Muscle of back (tissue), 11 donors: ENCODE results near the gene ZNF24. TPM values are rescaled to one million over a fixed set of nuclear protein-coding genes. Genes with fewer than 3 reads are reported as not detected.

Experiments used
- DNase-seq, 3 donors: peaks; one replicate each; pipeline versions ENCODE4 v3.0.0 to v3.0.0-alpha.2; 2013
- polyA plus RNA-seq, 10 donors: library from polyadenylated mRNA; unstranded; fragments of 120-200 nt; gene quantifications; one replicate each; pipeline ENCODE4 v1.2.1, GENCODE V29; 2013; ENCODE audit not compliant: insufficient read length in 10 of 10

The ZNF24 gene
- polyA plus RNA-seq, 10 donors = 27.5 to 38.0 (median 35.2) TPM

DNA sequence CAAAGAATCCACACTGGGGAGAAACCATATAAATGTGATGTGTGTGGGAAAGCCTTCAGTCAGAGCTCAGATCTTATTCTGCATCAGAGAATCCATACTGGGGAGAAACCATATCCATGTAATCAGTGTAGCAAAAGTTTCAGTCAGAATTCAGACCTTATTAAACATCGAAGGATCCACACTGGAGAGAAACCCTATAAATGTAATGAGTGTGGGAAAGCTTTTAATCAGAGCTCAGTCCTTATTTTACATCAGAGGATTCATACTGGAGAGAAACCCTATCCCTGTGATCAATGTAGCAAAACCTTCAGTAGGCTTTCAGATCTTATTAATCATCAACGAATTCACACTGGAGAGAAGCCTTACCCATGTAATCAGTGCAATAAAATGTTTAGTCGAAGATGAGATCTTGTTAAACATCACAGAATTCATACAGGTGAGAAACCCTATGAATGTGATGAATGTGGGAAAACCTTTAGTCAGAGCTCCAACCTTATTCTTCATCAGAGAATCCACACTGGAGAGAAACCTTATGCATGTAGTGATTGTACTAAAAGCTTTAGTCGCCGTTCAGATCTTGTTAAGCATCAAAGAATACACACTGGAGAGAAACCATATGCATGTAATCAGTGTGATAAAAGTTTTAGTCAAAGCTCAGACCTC is 37.5 kb downstream of the ZNF24 start:
- DNase-seq = no peak

DNA sequence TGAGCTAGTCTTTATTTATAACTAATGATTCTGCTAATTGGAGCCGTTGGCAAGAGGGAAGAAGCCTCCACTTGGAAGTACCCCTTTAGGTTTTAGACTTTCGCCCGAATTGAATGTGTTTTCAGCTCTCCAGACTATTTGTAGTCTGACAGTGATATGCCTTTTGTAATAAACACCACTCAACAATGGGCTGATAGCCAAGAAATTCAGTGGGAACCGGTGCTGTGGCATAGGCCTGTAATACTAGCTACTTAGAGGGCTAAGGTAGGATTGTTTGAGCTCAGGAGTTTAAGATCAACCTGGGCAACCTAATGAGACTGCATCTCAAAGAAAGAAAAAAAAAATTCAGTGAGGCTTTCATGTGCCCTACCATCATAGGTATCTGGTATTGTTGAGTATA is 40.6 kb downstream of the ZNF24 start:
- no peak for DNase-seq

DNA sequence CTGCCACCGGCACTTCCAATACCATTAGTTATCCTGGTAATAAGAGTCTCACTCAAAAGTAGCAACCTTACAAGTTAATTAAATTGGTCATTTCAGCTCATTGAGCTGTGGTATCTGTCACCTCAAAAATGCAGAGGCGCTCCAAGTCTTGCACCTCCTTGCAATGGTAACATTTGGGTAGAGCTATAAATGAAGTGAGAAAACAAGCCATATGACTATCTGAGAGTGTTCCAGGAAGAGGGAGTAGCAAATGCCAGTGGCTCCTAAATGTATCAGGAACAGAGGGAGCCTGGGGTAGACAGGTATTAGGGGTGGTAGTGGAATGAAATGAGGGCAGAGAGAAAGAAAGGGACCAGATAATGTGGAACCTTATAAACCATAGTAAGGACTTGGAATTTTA is 48.2 kb downstream of the ZNF24 start:
- DNase-seq = no peak

DNA sequence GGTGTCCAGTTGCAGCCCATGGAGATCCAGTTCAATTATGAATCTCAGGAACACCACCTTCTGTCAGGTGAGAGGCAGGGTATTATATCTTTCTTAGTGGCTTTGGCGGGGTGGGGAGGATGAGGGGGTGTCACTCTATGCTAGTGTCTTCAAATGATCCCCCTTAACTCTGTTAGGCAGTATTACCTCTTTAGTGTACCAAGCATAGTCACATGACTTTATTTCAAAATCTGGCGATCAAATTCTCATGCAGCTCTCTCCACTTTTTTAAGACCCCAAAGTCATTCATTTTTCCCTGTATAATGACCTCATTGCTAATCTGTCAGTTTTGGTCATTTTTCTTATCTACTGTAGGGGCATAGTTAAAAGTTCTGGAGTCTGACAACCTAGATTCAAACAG is 53.1 kb downstream of the ZNF24 start:
- DNase-seq = no peak

DNA sequence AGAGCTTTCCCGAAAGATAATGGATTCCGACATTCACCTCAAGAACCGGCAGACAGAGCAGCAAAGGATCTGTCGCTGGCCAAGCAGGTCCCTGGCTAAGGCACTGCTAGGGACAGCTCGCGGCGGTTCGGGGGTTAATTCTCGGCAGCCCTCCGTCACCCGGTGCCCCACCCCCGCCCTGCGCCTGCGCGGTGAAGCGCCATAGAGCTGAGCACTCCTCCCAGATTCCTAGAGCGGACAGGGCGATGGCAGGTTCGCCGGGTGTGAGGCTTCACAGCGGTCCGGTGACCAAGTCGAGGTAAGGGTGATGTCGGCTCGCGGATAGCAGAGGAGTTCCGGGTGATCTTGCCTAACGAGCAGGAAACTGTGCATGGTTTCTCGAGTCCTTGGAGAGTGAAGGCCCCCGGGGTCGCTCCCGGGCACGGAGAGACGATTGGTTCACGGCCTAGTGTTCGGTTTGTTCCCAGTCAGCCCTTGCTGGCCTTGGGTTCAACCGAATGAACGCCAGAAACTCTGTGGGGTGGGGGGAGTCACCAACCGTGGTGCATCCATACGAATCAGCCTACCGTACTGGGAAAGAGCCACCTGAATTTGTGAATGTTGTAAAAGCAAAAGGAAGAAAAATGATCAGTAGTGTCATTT is 54.0 kb downstream of the ZNF24 start, which contains the start of gene ZSCAN30:
TSS of gene ZSCAN30 (minus strand) at position 136 of the 642 bp plus-strand sequence. CDS start 25,877 bp downstream, outside the sequence.
- peak; percentile 95 to 98 (median 98) for DNase-seq

DNA sequence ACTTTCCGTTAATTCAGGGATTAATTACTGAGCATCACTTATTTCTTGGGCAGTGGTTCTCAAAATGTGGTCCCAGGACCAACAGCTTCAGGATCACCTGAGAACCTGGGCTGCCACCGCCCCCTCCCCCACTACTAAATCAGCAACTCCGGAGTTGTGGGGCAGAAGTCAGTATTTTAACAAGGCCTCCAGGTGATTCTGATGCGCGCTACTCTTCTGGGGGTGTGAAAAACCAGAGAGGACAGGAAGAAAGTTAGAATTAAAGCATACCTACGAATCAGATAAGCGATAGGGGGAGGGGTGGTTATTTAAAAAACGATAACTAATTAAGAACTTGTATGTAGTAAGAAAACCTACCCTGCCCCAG is 54.5 kb downstream of the ZNF24 start:
- DNase-seq = no peak

DNA sequence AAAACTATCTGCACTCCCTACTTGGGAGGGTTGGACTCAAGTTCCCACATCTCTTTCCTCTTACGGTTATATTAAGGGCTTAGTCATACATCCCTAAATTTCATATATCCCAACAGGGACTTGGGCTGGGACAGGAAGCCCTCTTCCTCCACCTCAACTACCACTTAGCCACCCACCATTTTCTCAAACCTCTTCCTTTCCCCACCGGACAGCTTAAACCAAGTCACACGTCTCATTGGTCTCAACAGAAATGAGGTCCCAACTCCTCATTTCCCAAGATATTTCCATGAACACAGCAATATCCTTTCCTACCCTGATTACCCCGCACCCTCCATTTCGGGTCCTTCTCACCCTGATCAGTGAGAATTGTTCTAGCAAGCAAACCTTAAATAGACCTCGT is 54.9 kb downstream of the ZNF24 start:
- peak in 2 of 3 donors; percentile 15 to 58 for DNase-seq

DNA sequence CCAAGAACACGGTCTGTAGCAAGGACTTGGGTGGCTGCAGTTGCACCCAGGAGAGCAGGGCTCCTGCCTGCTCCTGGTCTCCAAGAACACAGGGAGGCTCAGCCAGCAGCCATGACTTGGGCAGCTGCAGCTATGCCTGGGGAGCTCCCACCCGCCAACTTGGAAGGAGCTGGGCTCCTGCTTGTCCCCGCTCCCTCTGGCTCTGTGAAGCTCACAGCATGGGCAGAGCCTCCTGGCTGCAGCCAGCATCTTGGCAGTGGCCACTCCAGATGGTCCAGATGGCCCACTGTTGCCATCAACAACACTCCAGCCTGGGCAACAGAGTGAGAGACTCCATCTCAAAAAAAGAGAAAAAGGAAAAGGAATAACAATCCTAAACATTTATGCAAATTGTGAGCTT is 59.4 kb downstream of the ZNF24 start:
- DNase-seq = no peak

DNA sequence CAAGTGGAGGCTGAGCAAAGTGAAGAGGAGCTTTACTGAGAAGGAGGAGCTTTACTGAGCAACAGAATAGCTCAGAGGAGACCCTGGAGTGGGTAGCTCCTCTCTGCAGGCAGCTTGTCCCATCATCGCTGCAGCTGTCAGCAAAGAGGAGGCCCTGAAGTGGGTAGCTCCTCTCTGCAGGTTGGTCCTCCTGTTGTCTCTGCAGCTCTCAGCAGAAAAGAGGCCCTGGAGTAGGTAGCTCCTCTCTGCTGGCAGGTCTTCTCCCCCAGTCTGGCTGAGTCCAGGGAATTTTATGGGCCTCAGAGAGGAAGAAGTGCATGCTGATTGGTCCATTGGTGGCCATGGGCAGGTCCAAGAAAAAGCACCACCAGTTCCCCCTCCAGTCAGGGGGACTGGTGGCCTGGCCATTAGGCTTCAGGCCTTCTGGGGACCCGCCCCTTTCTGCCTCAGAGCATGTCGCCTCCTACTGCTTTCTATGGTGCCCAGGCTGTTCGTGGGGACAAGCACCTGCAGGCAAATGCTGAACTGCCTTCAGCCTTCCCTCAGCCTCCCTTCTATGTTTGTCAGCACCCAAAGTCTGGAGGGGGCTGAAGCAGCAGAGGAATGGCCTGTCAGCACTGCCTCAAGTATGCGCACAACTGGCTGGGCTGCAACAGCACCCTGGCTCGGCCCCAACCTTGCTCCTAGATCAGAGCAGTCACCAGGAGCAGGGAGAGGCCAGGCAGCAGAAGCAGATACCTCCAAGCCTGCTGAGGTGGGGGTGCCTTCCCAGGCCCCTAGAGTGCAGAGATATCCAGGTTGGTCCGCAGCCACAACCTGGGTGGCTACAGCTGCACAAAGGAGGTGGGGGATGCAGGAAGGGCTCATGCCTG is 60.1 kb downstream of the ZNF24 start:
- DNase-seq = no peak

DNA sequence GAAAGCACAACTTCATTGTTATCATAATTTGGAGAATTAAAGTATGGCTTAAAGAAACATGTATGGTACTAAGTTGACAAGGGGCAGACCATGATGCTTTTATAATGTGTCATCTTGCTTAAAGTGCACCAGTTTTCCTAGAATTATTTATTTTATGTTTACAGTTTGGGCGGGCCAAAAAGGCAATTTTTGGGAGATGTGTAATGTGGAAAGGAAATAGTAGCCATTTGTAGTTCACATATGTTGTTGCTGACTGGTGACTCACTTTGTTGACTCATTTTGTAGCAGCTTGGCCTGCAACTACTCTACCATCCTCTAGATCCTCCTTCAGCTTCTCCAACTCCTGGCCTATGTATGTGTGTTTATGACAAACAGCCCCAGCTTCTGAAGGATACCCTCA is 61.9 kb downstream of the ZNF24 start:
- DNase-seq = peak in 1 of 3 donors; percentile 35

Other genes starting within 250 kb of the ZNF24 start
- gene ZNF397, start 103.4 kb downstream of the ZNF24 start, polyA plus RNA-seq = 10 to 100 TPM; 19.5 to 47.3 (median 29.3) TPM
- 10 to 100 TPM; 16.7 to 44.7 (median 21.3) TPM for gene ZSCAN30, start 54.2 kb downstream of the ZNF24 start, polyA plus RNA-seq
- 1 to 10 TPM in 7 of 10 donors, under 1 TPM in 3; 0.78 to 1.6 (median 1.1) TPM for gene ZNF396, start 32.9 kb upstream of the ZNF24 start, polyA plus RNA-seq
- 10 to 100 TPM; 19.9 to 32.7 (median 25.1) TPM for gene INO80C, start 153.5 kb upstream of the ZNF24 start, polyA plus RNA-seq
- 100 to 1,000 TPM in 3 of 10 donors, 10 to 100 TPM in 7; 78.8 to 115 (median 91.1) TPM for gene GALNT1, start 237.3 kb upstream of the ZNF24 start, polyA plus RNA-seq